Liver (tissue), 9 donors: Measurements from ENCODE around the gene VENTX. TPM values are rescaled to one million over a fixed set of nuclear protein-coding genes. Genes with fewer than 3 reads are reported as not detected.
A peak's percentile ranks its signal among the peaks of the same experiment; 100 is the strongest.

Source experiments
- DNase-seq: peaks from one replicate; pipeline ENCODE4 v3.0.0-alpha.2; 2017; ENCODE audit warnings: low spot score
- H3K27ac ChIP-seq, 2 donors: one replicate each; pipeline ENCODE4 v1.7.0; 2013; ENCODE audit warnings: inconsistent platforms in 2 of 2, low read length in 2 of 2, control low read depth in 1 of 2, low read depth in 1 of 2, mild to moderate bottlenecking in 1 of 2
- H3K27me3 ChIP-seq, 4 donors: one replicate each; pipeline versions ENCODE4 v1.6.1 to v1.7.0; 2013; ENCODE audit warnings: low read length in 3 of 4, inconsistent platforms in 1 of 4, mild to moderate bottlenecking in 1 of 4, moderate library complexity in 1 of 4; ENCODE audit not compliant: control insufficient read depth in 4 of 4, insufficient read depth in 4 of 4
- H3K36me3 ChIP-seq, 4 donors: one replicate each; pipeline versions ENCODE4 v1.6.1 to v1.7.0; 2013; ENCODE audit warnings: low read length in 3 of 4, mild to moderate bottlenecking in 3 of 4, low read depth in 1 of 4, moderate library complexity in 1 of 4; ENCODE audit not compliant: control insufficient read depth in 4 of 4, insufficient read depth in 3 of 4
- H3K4me1 ChIP-seq, 4 donors: one replicate each; pipeline versions ENCODE4 v1.6.1 to v1.7.0; 2013; ENCODE audit warnings: low read length in 3 of 4, mild to moderate bottlenecking in 3 of 4, moderate library complexity in 1 of 4; ENCODE audit not compliant: control insufficient read depth in 4 of 4, insufficient read depth in 4 of 4
- H3K4me3 ChIP-seq, 3 donors: one replicate each; pipeline versions ENCODE4 v1.6.1 to v1.7.0; 2013; ENCODE audit warnings: low read length in 3 of 3, control low read depth in 1 of 3, low read depth in 1 of 3, mild to moderate bottlenecking in 1 of 3
- H3K9ac ChIP-seq, 2 donors: one replicate each; pipeline ENCODE4 v1.7.0; 2013; ENCODE audit warnings: low read length in 2 of 2, mild to moderate bottlenecking in 2 of 2, moderate library complexity in 2 of 2, control low read depth in 1 of 2, low read depth in 1 of 2
- H3K9me3 ChIP-seq, 4 donors: one replicate each; pipeline versions ENCODE4 v1.6.1 to v1.7.0; 2013; ENCODE audit warnings: low read length in 3 of 4; ENCODE audit not compliant: control insufficient read depth in 4 of 4
- EGR1 ChIP-seq, 2 donors: IDR thresholded peaks; 2 replicates each; pipeline ENCODE4 v1.6.1; 2016 to 2018; ENCODE audit warnings: antibody characterized with exemption in 2 of 2, low read depth in 2 of 2
- FOXA2 ChIP-seq: IDR thresholded peaks from 2 replicates; pipeline ENCODE4 v1.6.1; 2016; ENCODE audit warnings: antibody characterized with exemption
- GABPA ChIP-seq, 2 donors: IDR thresholded peaks in 1 of 2; conservative IDR thresholded peaks in 1 of 2; 2 replicates each; pipeline ENCODE4 v1.6.1; 2016; ENCODE audit warnings: antibody characterized with exemption in 2 of 2, mild to moderate bottlenecking in 1 of 2, moderate library complexity in 1 of 2
- HNF4A ChIP-seq, 2 donors: conservative IDR thresholded peaks; 2 replicates each; pipeline ENCODE4 v1.6.1; 2016; ENCODE audit warnings: antibody characterized with exemption in 2 of 2, mild to moderate bottlenecking in 2 of 2
- HNF4G ChIP-seq: IDR thresholded peaks from 2 replicates; pipeline ENCODE4 v1.6.1; 2016; ENCODE audit warnings: antibody characterized with exemption
- NR2F2 ChIP-seq: IDR thresholded peaks from 2 replicates; pipeline ENCODE4 v1.6.1; 2016; ENCODE audit warnings: antibody characterized with exemption
- RAD21 ChIP-seq, 2 donors: IDR thresholded peaks; 2 replicates each; pipeline ENCODE4 v1.6.1; 2016; ENCODE audit warnings: antibody characterized with exemption in 2 of 2, mild to moderate bottlenecking in 2 of 2
- RXRA ChIP-seq, 2 donors: IDR thresholded peaks; 2 replicates each; pipeline ENCODE4 v1.6.1; 2017 to 2018; ENCODE audit warnings: antibody characterized with exemption in 2 of 2, mild to moderate bottlenecking in 1 of 2
- SP1 ChIP-seq: IDR thresholded peaks from 2 replicates; pipeline ENCODE4 v1.6.1; 2018; ENCODE audit warnings: antibody characterized with exemption, mild to moderate bottlenecking
- YY1 ChIP-seq: IDR thresholded peaks from 2 replicates; pipeline ENCODE4 v1.6.1; 2016; ENCODE audit warnings: antibody characterized with exemption, mild to moderate bottlenecking
- WGBS: extraction: QIAGEN DNeasy Blood & Tissue Kit; methylation state at CpG from one replicate; pipeline ENCODE4 v1.1.7; 2013; 5-methylcytosine and 5-hydroxymethylcytosine counted together
- polyA plus RNA-seq, 2 donors: library from polyadenylated mRNA; stranded (reverse) in 1 of 2; unstranded in 1 of 2; fragments of 200-250 nt in 1 of 2; fragments of >200 nt in 1 of 2; fragmentation: Nextera tagmentation in 1 of 2; extraction: Ambion mirVana in 1 of 2; gene quantifications; one replicate each; pipeline versions ENCODE4 v1.2.1 to v1.2.3, GENCODE V29; 2013 to 2015
- total RNA-seq, 2 donors: library from RNA; depleted of rRNA; stranded (reverse); fragments of >200 nt; gene quantifications; one replicate each; pipeline ENCODE4 v1.2.3, GENCODE V29; 2014
- TF ChIP-seq, protein P1 (sequence below): IDR thresholded peaks from 2 replicates; pipeline ENCODE4 v1.6.1; 2016; ENCODE audit warnings: antibody characterized with exemption
- TF ChIP-seq, protein P2 (sequence below): fragments of 150-350 bp; IDR thresholded peaks from 2 replicates; pipeline ENCODE4 v1.5.1; 2017; ENCODE audit warnings: improper control_type of control experiment, low read depth, low read length; ENCODE audit not compliant: missing input control
- TF ChIP-seq, protein P3 (sequence below): IDR thresholded peaks from 2 replicates; pipeline ENCODE4 v1.6.1; 2016; ENCODE audit warnings: antibody characterized with exemption
- TF ChIP-seq, protein P4 (sequence below): IDR thresholded peaks from 2 replicates; pipeline ENCODE4 v1.6.1; 2016; ENCODE audit warnings: antibody characterized with exemption, mild to moderate bottlenecking
- TF ChIP-seq, protein P5 (sequence below): IDR thresholded peaks from 2 replicates; pipeline ENCODE4 v1.6.1; 2016; ENCODE audit warnings: antibody characterized with exemption
- donor health status: healthy.
- donor health status: healthy.
- donor health status: healthy.
- donor health status: healthy.
- donor health status: healthy.

VENTX gene
- total and polyA plus RNA-seq, 4 donors: 0.05 to 0.25 (median 0.09) TPM

DNA sequence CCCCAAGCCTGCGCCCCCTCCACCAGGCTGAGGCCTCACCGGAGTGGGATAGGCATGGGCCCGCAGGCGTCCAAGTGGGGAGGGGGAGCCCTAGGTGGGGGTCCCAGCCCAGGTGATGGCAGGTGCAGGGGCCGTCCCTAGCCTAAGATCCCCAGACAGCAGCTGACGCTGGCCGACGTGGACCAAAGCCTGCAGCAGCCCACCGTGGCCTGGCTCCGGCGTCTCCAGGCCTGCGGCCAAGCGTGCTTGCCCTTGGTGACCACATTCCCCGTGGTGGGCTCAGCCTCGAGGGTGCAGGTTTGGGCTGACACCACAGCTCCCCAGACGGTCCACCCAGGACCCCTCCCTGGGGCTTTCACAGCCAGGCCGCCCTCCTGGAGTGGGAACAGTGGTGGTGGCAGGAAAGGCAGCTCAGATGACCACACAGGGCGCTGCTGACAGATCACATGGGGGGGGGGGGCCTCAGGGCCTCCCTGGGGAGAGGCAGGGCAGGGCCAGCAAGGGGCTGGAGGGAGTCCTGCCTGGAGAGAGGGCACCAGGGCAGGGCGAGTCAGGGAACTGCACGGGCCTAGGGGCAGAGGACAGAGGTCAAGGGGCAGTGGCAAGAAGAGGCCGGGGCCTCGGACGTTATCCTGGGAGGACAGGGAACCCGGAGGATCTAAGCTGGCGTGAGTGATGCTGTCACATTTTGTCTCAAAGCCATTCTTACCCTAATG, 39.8 kb downstream of the VENTX start:
- TF ChIP-seq NR2F2 (no peak), HNF4A (conservative IDR thresholded peaks at IDR 0.05) (no peak), RXRA (IDR thresholded peaks at IDR 0.05) (no peak), RAD21 (IDR thresholded peaks at IDR 0.05) (no peak), YY1 (no peak), HNF4G (no peak), FOXA2 (no peak), SP1 (no peak), GABPA (IDR thresholded peaks at IDR 0.05 in 1 of 2, conservative IDR thresholded peaks at IDR 0.05 in 1 of 2) (no peak), EGR1 (IDR thresholded peaks at IDR 0.05; ENCODE audit: low read depth in 2 of 2) (no peak)
- TF ChIP-seq, protein P1, sequence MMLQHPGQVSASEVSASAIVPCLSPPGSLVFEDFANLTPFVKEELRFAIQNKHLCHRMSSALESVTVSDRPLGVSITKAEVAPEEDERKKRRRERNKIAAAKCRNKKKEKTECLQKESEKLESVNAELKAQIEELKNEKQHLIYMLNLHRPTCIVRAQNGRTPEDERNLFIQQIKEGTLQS: no peak
- TF ChIP-seq, protein P2, sequence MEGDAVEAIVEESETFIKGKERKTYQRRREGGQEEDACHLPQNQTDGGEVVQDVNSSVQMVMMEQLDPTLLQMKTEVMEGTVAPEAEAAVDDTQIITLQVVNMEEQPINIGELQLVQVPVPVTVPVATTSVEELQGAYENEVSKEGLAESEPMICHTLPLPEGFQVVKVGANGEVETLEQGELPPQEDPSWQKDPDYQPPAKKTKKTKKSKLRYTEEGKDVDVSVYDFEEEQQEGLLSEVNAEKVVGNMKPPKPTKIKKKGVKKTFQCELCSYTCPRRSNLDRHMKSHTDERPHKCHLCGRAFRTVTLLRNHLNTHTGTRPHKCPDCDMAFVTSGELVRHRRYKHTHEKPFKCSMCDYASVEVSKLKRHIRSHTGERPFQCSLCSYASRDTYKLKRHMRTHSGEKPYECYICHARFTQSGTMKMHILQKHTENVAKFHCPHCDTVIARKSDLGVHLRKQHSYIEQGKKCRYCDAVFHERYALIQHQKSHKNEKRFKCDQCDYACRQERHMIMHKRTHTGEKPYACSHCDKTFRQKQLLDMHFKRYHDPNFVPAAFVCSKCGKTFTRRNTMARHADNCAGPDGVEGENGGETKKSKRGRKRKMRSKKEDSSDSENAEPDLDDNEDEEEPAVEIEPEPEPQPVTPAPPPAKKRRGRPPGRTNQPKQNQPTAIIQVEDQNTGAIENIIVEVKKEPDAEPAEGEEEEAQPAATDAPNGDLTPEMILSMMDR: no peak
- TF ChIP-seq, protein P3, sequence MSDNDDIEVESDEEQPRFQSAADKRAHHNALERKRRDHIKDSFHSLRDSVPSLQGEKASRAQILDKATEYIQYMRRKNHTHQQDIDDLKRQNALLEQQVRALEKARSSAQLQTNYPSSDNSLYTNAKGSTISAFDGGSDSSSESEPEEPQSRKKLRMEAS: no peak
- TF ChIP-seq, protein P4, sequence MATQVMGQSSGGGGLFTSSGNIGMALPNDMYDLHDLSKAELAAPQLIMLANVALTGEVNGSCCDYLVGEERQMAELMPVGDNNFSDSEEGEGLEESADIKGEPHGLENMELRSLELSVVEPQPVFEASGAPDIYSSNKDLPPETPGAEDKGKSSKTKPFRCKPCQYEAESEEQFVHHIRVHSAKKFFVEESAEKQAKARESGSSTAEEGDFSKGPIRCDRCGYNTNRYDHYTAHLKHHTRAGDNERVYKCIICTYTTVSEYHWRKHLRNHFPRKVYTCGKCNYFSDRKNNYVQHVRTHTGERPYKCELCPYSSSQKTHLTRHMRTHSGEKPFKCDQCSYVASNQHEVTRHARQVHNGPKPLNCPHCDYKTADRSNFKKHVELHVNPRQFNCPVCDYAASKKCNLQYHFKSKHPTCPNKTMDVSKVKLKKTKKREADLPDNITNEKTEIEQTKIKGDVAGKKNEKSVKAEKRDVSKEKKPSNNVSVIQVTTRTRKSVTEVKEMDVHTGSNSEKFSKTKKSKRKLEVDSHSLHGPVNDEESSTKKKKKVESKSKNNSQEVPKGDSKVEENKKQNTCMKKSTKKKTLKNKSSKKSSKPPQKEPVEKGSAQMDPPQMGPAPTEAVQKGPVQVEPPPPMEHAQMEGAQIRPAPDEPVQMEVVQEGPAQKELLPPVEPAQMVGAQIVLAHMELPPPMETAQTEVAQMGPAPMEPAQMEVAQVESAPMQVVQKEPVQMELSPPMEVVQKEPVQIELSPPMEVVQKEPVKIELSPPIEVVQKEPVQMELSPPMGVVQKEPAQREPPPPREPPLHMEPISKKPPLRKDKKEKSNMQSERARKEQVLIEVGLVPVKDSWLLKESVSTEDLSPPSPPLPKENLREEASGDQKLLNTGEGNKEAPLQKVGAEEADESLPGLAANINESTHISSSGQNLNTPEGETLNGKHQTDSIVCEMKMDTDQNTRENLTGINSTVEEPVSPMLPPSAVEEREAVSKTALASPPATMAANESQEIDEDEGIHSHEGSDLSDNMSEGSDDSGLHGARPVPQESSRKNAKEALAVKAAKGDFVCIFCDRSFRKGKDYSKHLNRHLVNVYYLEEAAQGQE: no peak
- Histone ChIP-seq H3K36me3 (peaks cover 4 to 24% (median 8%) of the 10 kb centered on the region in 4 donors), H3K9me3 (no peaks in the 10 kb centered on the region), H3K9ac (no peak overlapping the region), H3K27ac (peak overlapping the region; percentile 64 to 84), H3K27me3 (no peaks in the 10 kb centered on the region), H3K4me1 (peaks cover 12 to 36% (median 27%) of the 10 kb centered on the region in 4 donors), H3K4me3 (no peak overlapping the region)
- WGBS: 76% methylated on average over 25 of the region's 25 CpGs
- DNase-seq: no peak

DNA sequence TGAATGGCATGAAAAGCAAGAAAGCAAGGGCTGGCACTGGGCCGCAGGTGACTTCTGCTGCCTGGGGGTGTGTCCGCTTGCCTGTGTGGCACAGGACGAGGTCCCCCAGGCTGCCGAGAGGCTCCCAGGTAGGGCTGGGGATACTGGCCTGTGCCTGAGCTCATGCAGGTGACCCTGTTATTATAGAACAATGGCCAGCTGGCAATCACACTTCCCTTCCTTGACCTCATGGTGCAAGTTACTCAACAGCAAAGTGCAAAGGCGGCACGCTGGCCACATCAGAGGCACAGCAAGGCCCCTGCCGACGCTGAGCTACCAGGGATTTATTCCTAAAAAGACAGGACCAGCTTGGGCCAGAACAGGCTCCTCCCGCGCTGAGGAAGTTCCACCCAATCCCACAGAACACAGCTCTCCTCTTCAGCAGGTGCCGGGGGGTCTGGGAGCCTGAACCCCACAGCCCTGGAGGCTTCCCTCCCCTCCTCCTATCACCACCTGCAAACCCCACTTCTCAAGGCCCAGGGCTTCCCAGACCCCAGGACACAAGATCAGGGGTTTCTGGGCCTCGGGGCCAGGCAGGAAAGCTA, 40.4 kb downstream of the VENTX start:
- TF ChIP-seq, protein P4: no peak
- TF ChIP-seq HNF4A (conservative IDR thresholded peaks at IDR 0.05) (peak; percentile 61 to 79), HNF4G (no peak), RXRA (IDR thresholded peaks at IDR 0.05) (peak; percentile 32 to 65), SP1 (peak; percentile 54)
- TF ChIP-seq, protein P5, sequence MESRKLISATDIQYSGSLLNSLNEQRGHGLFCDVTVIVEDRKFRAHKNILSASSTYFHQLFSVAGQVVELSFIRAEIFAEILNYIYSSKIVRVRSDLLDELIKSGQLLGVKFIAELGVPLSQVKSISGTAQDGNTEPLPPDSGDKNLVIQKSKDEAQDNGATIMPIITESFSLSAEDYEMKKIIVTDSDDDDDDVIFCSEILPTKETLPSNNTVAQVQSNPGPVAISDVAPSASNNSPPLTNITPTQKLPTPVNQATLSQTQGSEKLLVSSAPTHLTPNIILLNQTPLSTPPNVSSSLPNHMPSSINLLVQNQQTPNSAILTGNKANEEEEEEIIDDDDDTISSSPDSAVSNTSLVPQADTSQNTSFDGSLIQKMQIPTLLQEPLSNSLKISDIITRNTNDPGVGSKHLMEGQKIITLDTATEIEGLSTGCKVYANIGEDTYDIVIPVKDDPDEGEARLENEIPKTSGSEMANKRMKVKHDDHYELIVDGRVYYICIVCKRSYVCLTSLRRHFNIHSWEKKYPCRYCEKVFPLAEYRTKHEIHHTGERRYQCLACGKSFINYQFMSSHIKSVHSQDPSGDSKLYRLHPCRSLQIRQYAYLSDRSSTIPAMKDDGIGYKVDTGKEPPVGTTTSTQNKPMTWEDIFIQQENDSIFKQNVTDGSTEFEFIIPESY: no peak
- Histone ChIP-seq H3K4me1 (peaks cover 12 to 36% (median 27%) of the 10 kb centered on the region in 4 donors), H3K36me3 (peaks cover 9 to 30% (median 14%) of the 10 kb centered on the region in 4 donors), H3K27me3 (no peaks in the 10 kb centered on the region), H3K9ac (no peak overlapping the region), H3K4me3 (no peak overlapping the region), H3K27ac (peak overlapping the region; percentile 64 to 84), H3K9me3 (no peaks in the 10 kb centered on the region)
- 48% methylated on average over 12 of the region's 12 CpGs for WGBS
- DNase-seq: no peak
